AG04449 (cell line): ENCODE results near the gene GRXCR2.
"Not testable (repeated sequence)": the region's sequence is repeated elsewhere in the genome, so short reads cannot be mapped to it uniquely, and the experiment has no call there.

Experiments used
- CTCF ChIA-PET: fragments of 350-600 bp; formaldehyde crosslinking; extraction: SDS; loops from one replicate; lab custom pipeline; 2021; ENCODE audit warnings: antibody characterized with exemption; lab: Yijun Ruan, JAX
- POLR2A ChIA-PET: fragments of 400-600, 350-600 bp; formaldehyde crosslinking; extraction: SDS; loops from one replicate; lab custom pipeline; 2020; ENCODE audit warnings: antibody characterized with exemption, inconsistent platforms; lab: Yijun Ruan, JAX
- DNase-seq: peaks from one replicate; pipeline ENCODE4 v3.0.0-alpha.2; 2010; ENCODE audit warnings: low read depth, low spot score
- H3K4me3 ChIP-seq: 2 replicates; pipeline ENCODE4 v1.5.1; 2011; ENCODE audit warnings: low read depth, mild to moderate bottlenecking, control low read depth, low read length
- CTCF ChIP-seq: IDR thresholded peaks from one replicate; pipeline ENCODE4 v1.5.1; 2011; ENCODE audit warnings: mild to moderate bottlenecking, moderate library complexity, low read length, control low read depth, inconsistent platforms; ENCODE audit not compliant: insufficient read depth; ENCODE audit errors: missing control alignments

The GRXCR2 gene

GRCh38 chr5:145898171-145898570 lies 25.4 kb upstream of the GRXCR2 start:
- TF ChIP-seq CTCF = no peak
- POLR2A ChIA-PET = no interaction called here
- CTCF ChIA-PET = interaction anchor here (1.2 kb wide), 1 partner anchor 10 kb away, joined by 5 read pairs; no protein-coding TSS in a partner anchor

GRCh38 chr5:145891378-145891777 lies 18.6 kb upstream of the GRXCR2 start:
- DNase-seq, CTCF ChIA-PET, POLR2A ChIA-PET: not testable (repeated sequence)

More at GRCh38 chr5:145898171-145898570, 25.4 kb upstream of the GRXCR2 start:
- DNase-seq = no peak
- no peak overlapping the region for H3K4me3 ChIP-seq

GRCh38 chr5:145889611-145890010 lies 16.8 kb upstream of the GRXCR2 start:
- TF ChIP-seq CTCF = no peak
- ChIA-PET POLR2A (no interaction called here), CTCF (interaction anchor here (0.7 to 6.3 kb wide), 5 partner anchors 13 to 192 kb away, joined by 3 to 76 read pairs (median 28); partner anchors contain the start of gene GRXCR2)
- no peak overlapping the region for H3K4me3 ChIP-seq
- no peak for DNase-seq

More at GRCh38 chr5:145891378-145891777, 18.6 kb upstream of the GRXCR2 start:
- H3K4me3 ChIP-seq = not testable (repeated sequence)

GRCh38 chr5:145887976-145888574 lies 15.3 kb upstream of the GRXCR2 start:
- no peak overlapping the region for H3K4me3 ChIP-seq
- ChIA-PET CTCF (interaction anchor here (0.6 to 6.3 kb wide), 48 partner anchors 10 to 1700 kb away, joined by 3 to 76 read pairs (median 4); partner anchors contain the start of genes GRXCR2 and PRELID2), POLR2A (no interaction called here)
- peak; percentile 85 for TF ChIP-seq CTCF
- DNase-seq = no peak

GRCh38 chr5:145887217-145887616 lies 14.4 kb upstream of the GRXCR2 start:
- H3K4me3 ChIP-seq = no peak overlapping the region
- ChIA-PET CTCF (interaction anchor here (0.6 to 6.3 kb wide), 32 partner anchors 11 to 1699 kb away, joined by 3 to 76 read pairs (median 5); partner anchors contain the start of gene GRXCR2), POLR2A (no interaction called here)
- no peak for DNase-seq
- no peak for TF ChIP-seq CTCF

GRCh38 chr5:145874765-145875164 lies 2.0 kb upstream of the GRXCR2 start:
- POLR2A ChIA-PET = no interaction called here
- CTCF ChIA-PET = interaction anchor here (1.5 to 9.8 kb wide), 2 partner anchors 9 to 13 kb away, joined by 4 to 76 read pairs; no protein-coding TSS in a partner anchor

More at GRCh38 chr5:145874765-145875164, 2.0 kb upstream of the GRXCR2 start:
- TF ChIP-seq CTCF = no peak
- DNase-seq = no peak
- no peak overlapping the region for H3K4me3 ChIP-seq
